HepG2 (cell line): ENCODE data around the gene PTH1R. TPM values are rescaled to one million over a fixed set of nuclear protein-coding genes. Genes with fewer than 3 reads are reported as not detected.

ENCODE experiments used
- ATAC-seq: fragments of 200-7000 bp; cut with Tn5 transposase; 3 replicates; pipeline ENCODE4 v1.9.1; 2020; ENCODE audit warnings: mild to moderate bottlenecking, moderate library complexity
- BruUV-seq: library from RNA; stranded (reverse); fragments of 400-500 nt; replicated peaks from 2 replicates; lab custom pipeline; 2021; lab: Mats Ljungman, UMichigan
- CTCF ChIA-PET: fragments of 300-600 bp; formaldehyde crosslinking; extraction: SDS; loops from one replicate; lab custom pipeline; 2021; ENCODE audit warnings: low total read pairs, inconsistent platforms, low intra/inter-chr PET ratio; lab: Yijun Ruan, JAX
- POLR2A ChIA-PET: fragments of 350-600 bp; sonication (Branson Sonifier 250); formaldehyde crosslinking; loops from one replicate; lab custom pipeline; 2020; ENCODE audit warnings: antibody characterized with exemption, inconsistent platforms; lab: Yijun Ruan, JAX
- DNase-seq: peaks from one replicate; pipeline ENCODE4 v3.0.0-alpha.2; 2015; ENCODE audit warnings: low spot score
- FAIRE-seq: peaks from 3 replicates; lab custom pipeline; 2011; peaks lifted over from hg19 to GRCh38; lab: Jason Lieb, UNC
- H2AFZ ChIP-seq: one replicate; pipeline ENCODE4 v1.6.1; 2011; ENCODE audit warnings: low read length, inconsistent platforms
- H3K27ac ChIP-seq: fragments of 300-600 bp; 3 replicates; pipeline ENCODE4 v1.8.0; 2011; ENCODE audit warnings: mixed run types, mild to moderate bottlenecking, mixed read lengths, low read length, inconsistent platforms; ENCODE audit not compliant: insufficient read depth; ENCODE audit errors: extremely low read length
- H3K27me3 ChIP-seq, 2 experiments: fragments of 200-600 bp in 1 of 2; 2 replicates in 1 of 2; 3 replicates in 1 of 2; pipeline versions ENCODE4 v1.6.0 to v1.8.0; 2011; ENCODE audit warnings: low read length in 2 of 2, mild to moderate bottlenecking in 2 of 2, moderate library complexity in 2 of 2, inconsistent platforms in 1 of 2; ENCODE audit not compliant: insufficient read depth in 2 of 2, control insufficient read depth in 1 of 2
- H3K36me3 ChIP-seq, 2 experiments: fragments of 200-600 bp in 1 of 2; replicated peaks in 1 of 2; 2 replicates in 1 of 2; 3 replicates in 1 of 2; pipeline versions ENCODE4 v1.5.1 to v1.8.0; 2011; ENCODE audit warnings: low read length in 2 of 2, inconsistent platforms in 1 of 2; ENCODE audit not compliant: insufficient read depth in 2 of 2, control insufficient read depth in 1 of 2
- H3K4me1 ChIP-seq: 2 replicates; pipeline ENCODE4 v1.5.1; 2012; ENCODE audit warnings: low read length, inconsistent platforms; ENCODE audit not compliant: insufficient read depth
- H3K4me2 ChIP-seq: 2 replicates; pipeline ENCODE4 v1.6.0; 2011; ENCODE audit warnings: low read depth, low read length, inconsistent platforms
- H3K4me3 ChIP-seq, 3 experiments: fragments of 200-600 bp in 1 of 3; sonication (generic), shearing (Covaris generic) in 1 of 3; replicated peaks in 1 of 3; 2 replicates each; pipeline ENCODE4 v1.5.1; 2011 to 2016; ENCODE audit warnings: low read length in 3 of 3, inconsistent platforms in 2 of 3, low read depth in 2 of 3, mild to moderate bottlenecking in 2 of 3, control low read depth in 1 of 3, mixed read lengths in 1 of 3; ENCODE audit not compliant: insufficient read depth in 1 of 3
- H3K79me2 ChIP-seq: one replicate; pipeline ENCODE4 v1.6.1; 2011; ENCODE audit warnings: low read length, inconsistent platforms; ENCODE audit not compliant: insufficient read depth
- H3K9ac ChIP-seq: 2 replicates; pipeline ENCODE4 v1.6.0; 2011; ENCODE audit warnings: mild to moderate bottlenecking, low read depth, low read length, inconsistent platforms; ENCODE audit not compliant: insufficient read depth
- H3K9me3 ChIP-seq: 2 replicates; pipeline ENCODE4 v1.5.1; 2012; ENCODE audit warnings: mild to moderate bottlenecking, low read length
- H4K20me1 ChIP-seq: 2 replicates; pipeline ENCODE4 v1.6.0; 2011; ENCODE audit warnings: inconsistent platforms, mild to moderate bottlenecking, low read length, moderate library complexity; ENCODE audit not compliant: insufficient read depth
- FOXC1 ChIP-seq: sonication (generic); formaldehyde crosslinking; IDR thresholded peaks from 2 replicates; pipeline ENCODE4 v1.8.0; 2022; ENCODE audit warnings: mild to moderate bottlenecking, missing genetic modification reagents, borderline replicate concordance
- HNRNPH1 ChIP-seq: fragments of 200-400 bp; formaldehyde crosslinking; optimal IDR thresholded peaks from 2 replicates; pipeline ENCODE3; 2017; ENCODE audit warnings: mild to moderate bottlenecking, low read depth, low read length
- ISL2 ChIP-seq: sonication (generic); formaldehyde crosslinking; IDR thresholded peaks from 2 replicates; pipeline ENCODE4 v1.5.0; 2020; ENCODE audit warnings: missing genetic modification reagents
- MEIS1 ChIP-seq: sonication (generic); formaldehyde crosslinking; IDR thresholded peaks from 2 replicates; pipeline ENCODE4 v1.9.0; 2021; ENCODE audit warnings: mild to moderate bottlenecking, missing genetic modification reagents, moderate library complexity, borderline replicate concordance
- POLR2A ChIP-seq, 2 experiments: IDR thresholded peaks; 2 replicates each; pipeline ENCODE4 v1.6.1; 2011; ENCODE audit warnings: low read depth in 2 of 2, low read length in 2 of 2, mild to moderate bottlenecking in 1 of 2, moderate library complexity in 1 of 2; ENCODE audit not compliant: insufficient read depth in 1 of 2
- RELA ChIP-seq: sonication (generic); formaldehyde crosslinking; IDR thresholded peaks from 2 replicates; pipeline ENCODE4 v1.4.0; 2020; ENCODE audit warnings: missing genetic modification reagents
- SRSF9 ChIP-seq: fragments of 200-400 bp; formaldehyde crosslinking; IDR thresholded peaks from 2 replicates; pipeline ENCODE4 v1.6.1; 2018; ENCODE audit warnings: borderline replicate concordance, mild to moderate bottlenecking, low read depth, low read length; ENCODE audit not compliant: insufficient read depth, poor library complexity, severe bottlenecking
- ZFP1 ChIP-seq: IDR thresholded peaks from 2 replicates; pipeline ENCODE4 v1.6.1; 2016
- ZNF891 ChIP-seq: sonication (generic); formaldehyde crosslinking; IDR thresholded peaks from 2 replicates; pipeline ENCODE4 v1.5.0; 2020; ENCODE audit warnings: mild to moderate bottlenecking, missing genetic modification reagents
- WGBS: methylation state at CpG from one replicate; pipeline ENCODE4 v1.1.6; 2017; ENCODE audit warnings: low lambda C conversion rate; 5-methylcytosine and 5-hydroxymethylcytosine counted together
- in situ Hi-C: cut with HindIII; loops from 2 replicates; pipeline ENCODE4 v1.10.0; 2017; ENCODE audit warnings: low pct_unique_long_range_greater_than_20kb; ENCODE audit not compliant: extremely low pct_ligation_motif_present
- intact Hi-C: fragments of 100-400 bp; cut with micrococcal nuclease; formaldehyde crosslinking; loops from one replicate; pipeline ENCODE4 v1.10.0; 2022; ENCODE audit not compliant: unreplicated experiment
- polyA plus RNA-seq, 8 experiments: library from polyadenylated mRNA; depleted of rRNA in 3 of 8; stranded (reverse) in 7 of 8; unstranded in 1 of 8; fragments of >200 nt; fragmentation: Illumina TruSeq in 4 of 8; extraction: Trizol in 4 of 8; gene quantifications; 2 replicates each; pipeline versions ENCODE4 v1.2.1 to v1.2.3, GENCODE V29; 2011 to 2016; ENCODE audit warnings: low read depth in 4 of 8, missing spikeins in 1 of 8, mixed read lengths in 1 of 8; ENCODE audit not compliant: insufficient read depth in 1 of 8
- total RNA-seq, 5 experiments: library from RNA; depleted of rRNA; stranded (reverse); fragments of >200 nt; fragmentation: Illumina TruSeq; extraction: Trizol; gene quantifications; 2 replicates each; pipeline ENCODE4 v1.2.3, GENCODE V29; 2016; ENCODE audit warnings: low read depth in 1 of 5
- TF ChIP-seq, protein P1 (sequence below): IDR thresholded peaks from 2 replicates; pipeline ENCODE4 v1.6.1; 2016; ENCODE audit warnings: missing genetic modification reagents, missing compliant biosample characterization
- TF ChIP-seq, protein P2 (sequence below): sonication (generic); formaldehyde crosslinking; IDR thresholded peaks from 2 replicates; pipeline ENCODE4 v1.4.0; 2020; ENCODE audit warnings: missing genetic modification reagents; ENCODE audit errors: not compliant biosample characterization

PTH1R gene
- total and polyA plus RNA-seq, 2 of the 13 experiments (the other 11 are each of a cell fraction or from before 2014, with no cell fraction given): not detected

DNA sequence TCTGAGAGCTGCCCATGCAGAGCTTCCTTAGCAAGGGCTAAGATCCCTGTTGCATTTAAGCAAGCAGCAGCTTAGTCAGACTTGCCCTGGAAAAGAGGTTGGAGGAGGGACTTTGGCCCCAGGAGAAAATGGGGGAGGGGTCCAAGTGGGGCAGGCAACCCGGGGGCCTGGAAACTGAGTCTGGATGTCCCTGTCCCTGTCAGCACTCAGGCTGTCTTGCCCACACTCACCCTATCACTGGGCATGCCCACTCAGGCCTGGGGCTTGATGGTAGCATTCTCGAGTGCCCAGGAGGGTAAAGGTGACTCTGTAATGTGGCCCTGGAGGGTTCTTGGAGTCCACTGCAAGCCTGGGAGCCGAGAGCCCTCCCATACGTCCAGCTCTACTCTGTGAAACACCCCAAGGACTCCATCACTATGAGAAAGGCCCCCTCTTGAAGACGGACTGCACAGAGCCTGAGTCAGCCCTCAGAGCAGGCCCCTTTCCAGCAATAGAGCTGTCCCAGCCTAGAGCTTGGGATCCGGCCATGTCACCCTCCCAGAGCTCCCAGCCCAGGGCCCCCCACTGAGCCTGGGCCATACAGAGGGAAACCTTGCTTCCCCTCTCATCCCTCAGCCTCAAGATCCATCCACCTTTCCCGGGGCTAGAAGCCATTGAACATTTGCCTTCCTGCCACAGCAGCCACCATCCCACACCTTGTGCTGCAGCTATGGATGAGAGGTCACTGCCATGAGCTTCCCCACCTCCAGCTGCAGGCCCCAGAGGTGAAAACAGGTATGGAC, 27.6 kb upstream of the PTH1R start:
- Histone ChIP-seq H3K27ac (no peak overlapping the region), H3K79me2 (no peaks in the 10 kb centered on the region), H3K4me2 (no peak overlapping the region), H3K9ac (no peak overlapping the region), H3K27me3 (peaks cover 0 to 8% of the 10 kb centered on the region in 2 experiments; a peak in 2 of 5 replicates), H3K36me3 (no peaks in the 10 kb centered on the region), H3K9me3 (no peaks in the 10 kb centered on the region), H3K4me1 (peaks cover 17% of the 10 kb centered on the region), H2AFZ (no peak overlapping the region), H4K20me1 (no peaks in the 10 kb centered on the region), H3K4me3 (no peak overlapping the region)
- DNase-seq: no peak
- in situ Hi-C loops (no loop called here), intact Hi-C loops (no loop called here)
- WGBS: 0% methylated on average over 1 of the region's 7 CpGs
- TF ChIP-seq RELA: no peak
- peak; percentile 69; the same call in 1 of the 2 replicates for TF ChIP-seq ZNF891
- no peak for FAIRE-seq
- BruUV-seq: no TSS peak
- ChIA-PET POLR2A (no interaction called here), CTCF (no interaction called here)
- ATAC-seq: 0 out of 3 replicates have a peak, but pooled peaks have one; percentile 5

DNA sequence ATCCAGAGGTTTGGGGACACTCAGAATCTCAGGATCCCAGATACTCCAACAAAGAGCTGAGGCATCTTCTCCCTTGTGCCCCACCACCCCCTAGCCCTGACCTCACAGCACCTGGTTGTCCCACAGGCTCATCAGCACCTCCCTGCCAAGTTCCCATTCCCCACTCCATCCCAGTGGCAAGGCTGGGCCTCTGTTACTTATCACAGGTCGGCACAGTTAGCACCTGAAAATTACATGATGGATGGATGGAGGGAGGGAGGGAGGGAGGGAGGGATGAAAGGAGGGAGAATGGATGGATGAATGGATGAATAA, 27.1 kb upstream of the PTH1R start:
- Histone ChIP-seq H3K4me3 (no peak overlapping the region), H3K27me3 (peaks cover 0 to 8% of the 10 kb centered on the region in 2 experiments; a peak in 2 of 5 replicates), H4K20me1 (no peaks in the 10 kb centered on the region), H3K36me3 (no peaks in the 10 kb centered on the region), H3K4me1 (peaks cover 17% of the 10 kb centered on the region), H2AFZ (no peak overlapping the region), H3K4me2 (no peak overlapping the region), H3K9ac (no peak overlapping the region), H3K9me3 (no peaks in the 10 kb centered on the region), H3K27ac (no peak overlapping the region), H3K79me2 (no peaks in the 10 kb centered on the region)
- ChIA-PET CTCF (no interaction called here), POLR2A (no interaction called here)
- 8% methylated on average over 1 of the region's 1 CpG for WGBS
- DNase-seq (no peak), FAIRE-seq (no peak), ATAC-seq (no peak)
- BruUV-seq: no TSS peak
- intact Hi-C loops: no loop called here
- TF ChIP-seq MEIS1 (CRISPR knock-in tag): no peak
- no peak for TF ChIP-seq ZFP1 (CRISPR knock-in tag)
- no peak for TF ChIP-seq POLR2A (IDR thresholded peaks at IDR 0.05; ENCODE audit: insufficient read depth in 1 of 2, low read depth in 2 of 2, low read length in 2 of 2)
- no peak for TF ChIP-seq FOXC1 (CRISPR knock-in tag)
- no peak for TF ChIP-seq ISL2 (CRISPR knock-in tag)
- TF ChIP-seq, protein P1, sequence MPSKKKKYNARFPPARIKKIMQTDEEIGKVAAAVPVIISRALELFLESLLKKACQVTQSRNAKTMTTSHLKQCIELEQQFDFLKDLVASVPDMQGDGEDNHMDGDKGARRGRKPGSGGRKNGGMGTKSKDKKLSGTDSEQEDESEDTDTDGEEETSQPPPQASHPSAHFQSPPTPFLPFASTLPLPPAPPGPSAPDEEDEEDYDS: no peak
- TF ChIP-seq SRSF9: no peak
- TF ChIP-seq HNRNPH1: no peak
- TF ChIP-seq, protein P2, sequence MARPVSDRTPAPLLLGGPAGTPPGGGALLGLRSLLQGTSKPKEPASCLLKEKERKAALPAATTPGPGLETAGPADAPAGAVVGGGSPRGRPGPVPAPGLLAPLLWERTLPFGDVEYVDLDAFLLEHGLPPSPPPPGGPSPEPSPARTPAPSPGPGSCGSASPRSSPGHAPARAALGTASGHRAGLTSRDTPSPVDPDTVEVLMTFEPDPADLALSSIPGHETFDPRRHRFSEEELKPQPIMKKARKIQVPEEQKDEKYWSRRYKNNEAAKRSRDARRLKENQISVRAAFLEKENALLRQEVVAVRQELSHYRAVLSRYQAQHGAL (CRISPR knock-in tag): no peak
- in situ Hi-C loops: no loop called here
